ENCODE data around the gene ATOH7. TPM values are rescaled to one million over a fixed set of nuclear protein-coding genes. Genes with fewer than 3 reads are reported as not detected.

The ATOH7 gene
- total and polyA plus RNA-seq, 2 donors (not counting 1 experiment from before 2014, with no cell fraction given) = not detected

GRCh38 chr10:68272833-68273232, 40.9 kb upstream of the ATOH7 start:
- H3K4me3 Mint-ChIP-seq = no peak overlapping the region
- no peaks in the 10 kb centered on the region for H3K4me1 ChIP-seq (ENCODE audit: control insufficient read depth in 2 of 2, insufficient read depth in 2 of 2, low read length in 2 of 2)
- no peak overlapping the region for H3K27ac Mint-ChIP-seq
- H3K27ac ChIP-seq (ENCODE audit: low read length in 2 of 2) = no peak overlapping the region
- no peak overlapping the region for H3K4me3 ChIP-seq (ENCODE audit: control extremely low read depth in 1 of 5, extremely low read depth in 1 of 5, insufficient read depth in 1 of 5, low read depth in 2 of 5, low read length in 4 of 5)
- intact Hi-C loops (cut with micrococcal nuclease) = no loop called here
- no peaks in the 10 kb centered on the region for H4K20me1 ChIP-seq (ENCODE audit: control insufficient read depth, insufficient read depth, low read length, poor library complexity, severe bottlenecking)
- H3K27me3 ChIP-seq (replicated peaks in 1 of 4; ENCODE audit: control extremely low read depth in 1 of 4, control insufficient read depth in 3 of 4, insufficient read depth in 4 of 4, low read length in 3 of 4) = no peaks in the 10 kb centered on the region
- no peak overlapping the region for H3K9ac ChIP-seq (ENCODE audit: low read length)
- CTCF ChIA-PET = interaction anchor here (0.8 kb wide), 1 partner anchor 29 kb away, joined by 3 read pairs; no protein-coding TSS in a partner anchor
- peaks cover 4 to 5% (median 5%) of the 10 kb centered on the region in 3 donors for H3K9me3 ChIP-seq (ENCODE audit: control extremely low read depth in 1 of 3, control insufficient read depth in 2 of 3, insufficient read depth in 1 of 3, low read length in 2 of 3)
- peaks cover 8% of the 10 kb centered on the region for H3K9me3 Mint-ChIP-seq (ENCODE audit: insufficient read depth)
- POLR2A ChIA-PET = no interaction called here
- no peak overlapping the region for H3K4me2 ChIP-seq (replicated peaks; ENCODE audit: low read depth, low read length, poor library complexity, severe bottlenecking)
- H3K79me2 ChIP-seq (ENCODE audit: control insufficient read depth, insufficient read depth, low read length) = no peaks in the 10 kb centered on the region
- DNase-seq = no peak
- TF ChIP-seq EZH2 (IDR thresholded peaks at IDR 0.05; ENCODE audit: borderline replicate concordance, insufficient read depth, low read depth, low read length, poor library complexity, severe bottlenecking) (no peak), CTCF (IDR thresholded peaks at IDR 0.05) (no peak)
- no peaks in the 10 kb centered on the region for H3K36me3 ChIP-seq (replicated peaks in 1 of 2; ENCODE audit: control extremely low read depth in 1 of 2, control insufficient read depth in 1 of 2, extremely low read depth in 1 of 2, insufficient read depth in 2 of 2, low read length in 1 of 2)
- no peak for ATAC-seq (ENCODE audit: low read depth)
- no peaks in the 10 kb centered on the region for H3K27me3 Mint-ChIP-seq
- no peaks in the 10 kb centered on the region for H3K4me1 Mint-ChIP-seq
- H2AFZ ChIP-seq (ENCODE audit: insufficient read depth, low read depth, low read length, poor library complexity, severe bottlenecking) = no peak overlapping the region

- Mint-ChIP-seq H3K9me3 (ENCODE audit: insufficient read depth) (peaks cover 3% of the 10 kb centered on the region), H3K4me3 (no peak overlapping the region), H3K27ac (no peak overlapping the region), H3K4me1 (no peaks in the 10 kb centered on the region), H3K27me3 (peaks cover 2% of the 10 kb centered on the region)
- ChIA-PET CTCF (interaction anchor here (0.7 kb wide), 1 partner anchor 114 kb away, joined by 3 read pairs; no protein-coding TSS in a partner anchor), POLR2A (no interaction called here)
- intact Hi-C loops (cut with micrococcal nuclease) = no loop called here
- Histone ChIP-seq H3K27me3 (replicated peaks in 1 of 4; ENCODE audit: control extremely low read depth in 1 of 4, control insufficient read depth in 3 of 4, insufficient read depth in 4 of 4, low read length in 3 of 4) (no peaks in the 10 kb centered on the region), H3K4me1 (ENCODE audit: control insufficient read depth in 2 of 2, insufficient read depth in 2 of 2, low read length in 2 of 2) (no peaks in the 10 kb centered on the region), H3K36me3 (replicated peaks in 1 of 2; ENCODE audit: control extremely low read depth in 1 of 2, control insufficient read depth in 1 of 2, extremely low read depth in 1 of 2, insufficient read depth in 2 of 2, low read length in 1 of 2) (no peaks in the 10 kb centered on the region), H3K4me2 (replicated peaks; ENCODE audit: low read depth, low read length, poor library complexity, severe bottlenecking) (no peak overlapping the region), H3K4me3 (ENCODE audit: control extremely low read depth in 1 of 5, extremely low read depth in 1 of 5, insufficient read depth in 1 of 5, low read depth in 2 of 5, low read length in 4 of 5) (no peak overlapping the region), H3K9me3 (ENCODE audit: control extremely low read depth in 1 of 3, control insufficient read depth in 2 of 3, insufficient read depth in 1 of 3, low read length in 2 of 3) (peaks cover 0 to 3% (median 0%) of the 10 kb centered on the region in 3 donors), H3K79me2 (ENCODE audit: control insufficient read depth, insufficient read depth, low read length) (no peaks in the 10 kb centered on the region), H3K9ac (ENCODE audit: low read length) (no peak overlapping the region), H2AFZ (ENCODE audit: insufficient read depth, low read depth, low read length, poor library complexity, severe bottlenecking) (no peak overlapping the region), H4K20me1 (ENCODE audit: control insufficient read depth, insufficient read depth, low read length, poor library complexity, severe bottlenecking) (no peaks in the 10 kb centered on the region), H3K27ac (ENCODE audit: low read length in 2 of 2) (no peak overlapping the region)
- WGBS (ENCODE audit: insufficient coverage) = 87% methylated on average over 5 of the region's 7 CpGs
- TF ChIP-seq EZH2 (IDR thresholded peaks at IDR 0.05; ENCODE audit: borderline replicate concordance, insufficient read depth, low read depth, low read length, poor library complexity, severe bottlenecking) (no peak), CTCF (IDR thresholded peaks at IDR 0.05) (no peak)
- ATAC-seq (ENCODE audit: low read depth) (no peak), DNase-seq (no peak)
Observed at GRCh38 chr10:68271196-68271882, 39.4 kb upstream of the ATOH7 start.
